ENCODE data around the gene MIDN.

MIDN gene

GRCh38 chr19:1222394-1222793 is 26.0 kb upstream of the MIDN start:
- Histone ChIP-seq H4K20me1 (ENCODE audit: insufficient read depth, low read length, poor library complexity, severe bottlenecking) (peaks cover 12% of the 10 kb centered on the region), H3K27me3 (ENCODE audit: insufficient read depth, low read length, poor library complexity, severe bottlenecking) (no peaks in the 10 kb centered on the region), H3K4me3 (ENCODE audit: low read length, poor library complexity, severe bottlenecking) (no peak overlapping the region), H3K4me1 (ENCODE audit: insufficient read depth, low read length, poor library complexity, severe bottlenecking) (no peaks in the 10 kb centered on the region), H3K9me3 (ENCODE audit: insufficient read depth, low read depth, low read length) (no peaks in the 10 kb centered on the region), H3K79me2 (ENCODE audit: insufficient read depth, low read length) (peaks cover 20% of the 10 kb centered on the region; the same call in 1 of the 2 replicates), H3K9me2 (replicated peaks; ENCODE audit: low read depth, low read length) (no peaks in the 10 kb centered on the region), H3K36me3 (ENCODE audit: insufficient read depth, low read length) (peaks cover 25% of the 10 kb centered on the region; the same call in 1 of the 2 replicates), H3K9ac (ENCODE audit: low read depth, low read length, poor library complexity, severe bottlenecking) (no peak overlapping the region), H3F3A (ENCODE audit: low read depth) (no peaks in the 10 kb centered on the region), H3K4me2 (ENCODE audit: low read depth, low read length, poor library complexity, severe bottlenecking) (no peak overlapping the region), H2AFZ (ENCODE audit: low read length) (no peak overlapping the region)
- TF ChIP-seq EZH2phosphoT487 (IDR thresholded peaks at IDR 0.05; ENCODE audit: borderline replicate concordance) = no peak
- TF ChIP-seq CTCF (conservative IDR thresholded peaks at IDR 0.05; ENCODE audit: low read length) = no peak; the same call in 1 of the 2 replicates

- peaks cover 25% of the 10 kb centered on the region; the same call in 1 of the 2 replicates for H3K36me3 ChIP-seq (ENCODE audit: insufficient read depth, low read length)
Observed at GRCh38 chr19:1223018-1223855, 25.1 kb upstream of the MIDN start.

GRCh38 chr19:1224047-1224825 is 24.1 kb upstream of the MIDN start:
- no peak overlapping the region for H3K9ac ChIP-seq (ENCODE audit: low read depth, low read length, poor library complexity, severe bottlenecking)
- TF ChIP-seq EZH2phosphoT487 (IDR thresholded peaks at IDR 0.05; ENCODE audit: borderline replicate concordance) (no peak), CTCF (conservative IDR thresholded peaks at IDR 0.05; ENCODE audit: low read length) (no peak)
- no peaks in the 10 kb centered on the region for H3K9me3 ChIP-seq (ENCODE audit: insufficient read depth, low read depth, low read length)
- no peak overlapping the region for H3K4me3 ChIP-seq (ENCODE audit: low read length, poor library complexity, severe bottlenecking)
- H3F3A ChIP-seq (ENCODE audit: low read depth) = no peaks in the 10 kb centered on the region
- H4K20me1 ChIP-seq (ENCODE audit: insufficient read depth, low read length, poor library complexity, severe bottlenecking) = no peaks in the 10 kb centered on the region
- no peaks in the 10 kb centered on the region for H3K4me1 ChIP-seq (ENCODE audit: insufficient read depth, low read length, poor library complexity, severe bottlenecking)
- no peak overlapping the region for H3K4me2 ChIP-seq (ENCODE audit: low read depth, low read length, poor library complexity, severe bottlenecking)
- H2AFZ ChIP-seq (ENCODE audit: low read length) = no peak overlapping the region
- H3K27me3 ChIP-seq (ENCODE audit: insufficient read depth, low read length, poor library complexity, severe bottlenecking) = no peaks in the 10 kb centered on the region
- peaks cover 25% of the 10 kb centered on the region; the same call in 1 of the 2 replicates for H3K36me3 ChIP-seq (ENCODE audit: insufficient read depth, low read length)
- H3K79me2 ChIP-seq (ENCODE audit: insufficient read depth, low read length) = 0 out of 2 replicates have a peak, but pooled peaks cover 3% of the 10 kb centered on the region
- H3K9me2 ChIP-seq (replicated peaks; ENCODE audit: low read depth, low read length) = no peaks in the 10 kb centered on the region

More at GRCh38 chr19:1223018-1223855, 25.1 kb upstream of the MIDN start:
- Histone ChIP-seq H3K27me3 (ENCODE audit: insufficient read depth, low read length, poor library complexity, severe bottlenecking) (no peaks in the 10 kb centered on the region), H3K4me1 (ENCODE audit: insufficient read depth, low read length, poor library complexity, severe bottlenecking) (no peaks in the 10 kb centered on the region), H3K9ac (ENCODE audit: low read depth, low read length, poor library complexity, severe bottlenecking) (no peak overlapping the region), H4K20me1 (ENCODE audit: insufficient read depth, low read length, poor library complexity, severe bottlenecking) (peaks cover 6% of the 10 kb centered on the region), H3K4me3 (ENCODE audit: low read length, poor library complexity, severe bottlenecking) (no peak overlapping the region), H3F3A (ENCODE audit: low read depth) (no peaks in the 10 kb centered on the region), H3K9me3 (ENCODE audit: insufficient read depth, low read depth, low read length) (no peaks in the 10 kb centered on the region), H3K9me2 (replicated peaks; ENCODE audit: low read depth, low read length) (no peaks in the 10 kb centered on the region), H3K4me2 (ENCODE audit: low read depth, low read length, poor library complexity, severe bottlenecking) (no peak overlapping the region), H2AFZ (ENCODE audit: low read length) (no peak overlapping the region), H3K79me2 (ENCODE audit: insufficient read depth, low read length) (peaks cover 12% of the 10 kb centered on the region; the same call in 1 of the 2 replicates)
- TF ChIP-seq CTCF (conservative IDR thresholded peaks at IDR 0.05; ENCODE audit: low read length) = peak; percentile 54
- TF ChIP-seq EZH2phosphoT487 (IDR thresholded peaks at IDR 0.05; ENCODE audit: borderline replicate concordance) = no peak

All from Loucy (cell line).